NCI-H1105 (cell line): ENCODE data around the gene OSBPL10.
"Not testable (repeated sequence)": the region's sequence is repeated elsewhere in the genome, so short reads cannot be mapped to it uniquely, and the experiment has no call there.

Experiments
- DNase-seq: peaks from one replicate; lab custom pipeline; 2025; lab: John Stamatoyannopoulos, UW

The OSBPL10 gene

DNA sequence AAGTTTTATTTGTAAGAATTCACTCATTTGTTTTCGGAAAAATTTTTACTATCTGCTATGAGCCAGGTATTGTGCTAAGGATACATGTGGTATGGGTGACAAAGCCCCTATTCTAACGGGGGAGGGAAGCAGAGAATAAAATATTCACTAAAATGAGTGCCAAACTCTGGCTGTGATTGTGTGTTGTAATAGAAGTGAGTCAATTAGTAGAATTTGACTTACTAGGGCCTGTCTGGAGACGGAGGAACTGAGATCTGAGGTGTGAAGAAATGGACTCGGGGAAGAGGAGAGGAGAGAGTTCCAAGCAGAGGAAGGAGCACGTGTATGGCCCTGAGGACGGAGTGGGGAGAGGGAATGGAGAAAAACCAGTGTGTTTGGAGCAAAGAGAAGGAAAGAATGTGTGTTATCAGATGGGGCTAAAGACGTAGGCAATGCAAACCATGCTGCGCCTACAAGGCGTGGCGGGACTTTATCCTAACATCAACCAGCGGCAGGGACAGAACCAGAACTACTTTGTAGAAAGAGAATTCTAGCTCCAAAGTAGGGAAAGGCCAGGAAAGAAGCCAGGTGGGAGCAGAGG, 89.1 kb downstream of the OSBPL10 start:
- no peak for DNase-seq

GRCh38 chr3:31890742-31891469, 90.2 kb downstream of the OSBPL10 start:
- no peak for DNase-seq

DNA sequence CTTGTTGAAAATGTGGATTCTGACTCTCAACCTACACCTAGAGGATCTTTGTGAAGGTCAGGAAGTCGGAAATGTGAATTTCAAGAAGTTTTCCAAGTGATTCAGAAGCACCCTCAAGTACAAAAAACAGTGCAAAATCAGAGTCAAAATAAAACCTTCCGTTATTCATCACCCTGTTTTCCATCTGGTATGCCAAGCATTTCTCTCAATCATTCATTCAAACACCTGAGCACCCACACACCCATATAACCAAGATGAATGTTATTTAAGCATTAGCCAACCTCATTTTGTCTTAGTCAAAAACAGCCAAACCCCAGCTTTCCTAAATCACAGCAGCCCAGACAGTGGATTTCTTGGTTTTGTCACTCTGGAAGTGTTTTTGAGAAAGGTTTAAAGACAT, 91.1 kb downstream of the OSBPL10 start:
- no peak for DNase-seq

DNA sequence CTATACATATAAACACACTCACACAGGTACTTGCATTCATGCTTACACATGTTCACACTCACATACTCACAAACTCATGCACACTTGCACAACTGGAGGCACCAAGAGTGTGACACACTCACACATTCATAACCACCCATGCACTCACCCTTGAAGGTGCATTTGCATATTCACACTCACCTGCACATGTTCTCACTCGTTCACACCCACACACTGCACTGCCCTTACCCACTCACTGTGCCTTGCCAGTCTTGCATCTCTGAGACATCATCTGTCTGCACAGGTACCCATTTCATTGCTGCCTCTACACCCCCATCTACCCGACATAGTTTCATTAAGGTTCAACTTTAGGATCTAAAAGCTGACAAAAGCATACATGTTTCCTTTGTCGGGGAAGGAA, 95.8 kb downstream of the OSBPL10 start:
- DNase-seq: no peak

GRCh38 chr3:31884251-31884650, 96.8 kb downstream of the OSBPL10 start:
- no peak for DNase-seq

- DNase-seq: peak; percentile 2
Measured at GRCh38 chr3:31882895-31883294, 98.2 kb downstream of the OSBPL10 start.

GRCh38 chr3:31882431-31882830, 98.6 kb downstream of the OSBPL10 start:
- no peak for DNase-seq

DNA sequence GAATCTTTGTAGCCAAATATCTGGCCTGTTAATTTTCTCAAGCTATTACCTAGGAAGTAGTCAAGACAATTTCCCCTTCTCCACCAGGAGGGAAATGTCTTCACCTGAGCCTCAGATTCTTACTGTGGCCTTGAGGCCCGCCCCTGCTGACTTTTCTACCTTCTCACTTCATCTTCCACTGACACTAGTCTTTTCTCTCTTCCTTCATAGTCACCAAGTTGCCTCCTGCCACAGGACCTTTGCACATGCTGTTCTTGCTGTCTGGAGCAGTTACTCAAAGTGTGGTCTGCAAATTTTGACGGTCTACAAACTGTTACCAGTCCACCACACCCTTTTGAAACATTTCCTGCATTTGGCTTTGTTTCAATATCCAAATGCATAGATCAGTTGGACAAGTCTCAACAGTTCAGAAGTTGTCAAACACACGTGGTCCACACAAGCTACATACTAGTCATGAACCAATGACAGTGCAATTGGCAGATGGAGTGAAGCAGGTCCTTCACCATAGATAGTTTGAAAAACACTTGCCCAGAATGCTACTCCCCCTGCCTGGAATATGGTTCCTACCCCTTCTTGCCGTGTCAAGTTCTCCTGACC, 100.5 kb downstream of the OSBPL10 start:
- DNase-seq: no peak

DNA sequence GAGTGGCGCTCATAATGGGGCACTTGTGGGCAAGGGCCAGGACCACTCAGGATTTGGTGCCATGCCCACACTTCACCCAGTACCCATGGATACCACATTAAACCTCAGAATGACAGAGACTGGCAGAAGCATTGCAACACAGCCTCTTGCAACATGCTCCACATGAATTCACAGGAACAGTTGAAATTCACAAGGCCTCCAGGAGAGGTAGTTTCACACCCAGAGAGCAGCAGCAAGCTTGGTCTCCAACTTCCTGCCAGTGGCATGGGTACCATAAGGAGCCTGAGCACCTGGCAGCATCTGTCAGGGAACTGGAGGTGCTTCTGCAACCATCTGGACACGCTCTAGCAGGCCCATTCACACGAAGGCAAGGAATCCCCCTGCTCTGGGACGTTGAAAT, 101.0 kb downstream of the OSBPL10 start:
- no peak for DNase-seq

GRCh38 chr3:31879365-31879764, 101.7 kb downstream of the OSBPL10 start:
- DNase-seq: no peak

- DNase-seq: no peak
Measured at GRCh38 chr3:31878231-31878838, 102.7 kb downstream of the OSBPL10 start.

GRCh38 chr3:31876331-31876730, 104.7 kb downstream of the OSBPL10 start:
- DNase-seq: no peak

- DNase-seq: no peak
Measured at GRCh38 chr3:31875437-31875836, 105.6 kb downstream of the OSBPL10 start.

GRCh38 chr3:31873254-31873820, 107.7 kb downstream of the OSBPL10 start:
- DNase-seq: no peak

- no peak for DNase-seq
Measured at GRCh38 chr3:31871939-31872507, 109.0 kb downstream of the OSBPL10 start.

GRCh38 chr3:31870111-31870510, 111.0 kb downstream of the OSBPL10 start:
- DNase-seq: not testable (repeated sequence)

GRCh38 chr3:31868236-31868635, 112.8 kb downstream of the OSBPL10 start:
- DNase-seq: no peak

DNA sequence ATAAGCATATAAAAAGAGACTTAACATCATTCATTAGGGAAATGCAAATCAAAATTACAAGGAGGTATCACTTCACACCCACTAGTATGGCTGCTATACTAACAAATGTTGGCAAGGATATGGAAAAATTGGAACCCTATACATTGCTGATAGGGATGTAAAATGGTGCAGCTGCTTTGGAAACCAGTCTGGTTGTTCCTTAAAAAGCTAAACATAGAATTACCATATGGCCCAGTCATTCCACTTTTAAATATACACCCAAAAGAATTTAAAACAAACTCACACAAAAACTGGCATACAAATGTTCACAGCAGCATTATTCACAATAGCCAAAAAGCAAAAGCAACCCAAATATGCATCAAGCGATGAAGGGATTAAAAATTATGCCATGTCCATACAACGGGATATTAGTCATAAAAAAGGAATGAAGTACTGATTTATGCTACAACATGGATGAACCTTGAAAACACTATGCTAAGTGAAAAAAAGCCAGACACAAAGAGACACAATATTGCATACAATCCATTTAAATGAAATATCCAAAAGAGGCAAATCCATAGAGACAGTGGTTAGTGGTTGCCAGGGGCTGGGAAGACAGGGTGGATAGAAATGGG, 118.3 kb downstream of the OSBPL10 start:
- no peak for DNase-seq

GRCh38 chr3:31861826-31862225, 119.2 kb downstream of the OSBPL10 start:
- no peak for DNase-seq

DNA sequence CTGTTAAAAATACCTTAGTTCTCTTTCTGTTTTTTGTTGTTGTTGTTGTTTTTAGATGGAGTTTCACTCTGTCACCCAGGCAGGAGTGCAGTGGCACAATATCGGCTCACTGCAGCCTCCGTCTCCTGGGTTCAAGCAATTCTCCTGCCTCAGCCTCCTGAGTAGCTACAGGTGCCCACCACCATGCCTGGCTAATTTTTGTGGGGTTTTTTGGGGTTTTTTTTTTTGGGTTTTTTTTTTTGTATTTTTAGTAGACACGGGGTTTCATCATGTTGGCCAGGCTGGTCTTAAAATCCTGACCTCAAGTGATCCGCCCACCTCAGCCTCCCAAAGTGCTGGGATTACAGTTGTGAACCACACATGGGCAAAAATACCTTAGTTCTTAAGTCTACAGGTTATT, 120.4 kb downstream of the OSBPL10 start:
- not testable (repeated sequence) for DNase-seq

DNA sequence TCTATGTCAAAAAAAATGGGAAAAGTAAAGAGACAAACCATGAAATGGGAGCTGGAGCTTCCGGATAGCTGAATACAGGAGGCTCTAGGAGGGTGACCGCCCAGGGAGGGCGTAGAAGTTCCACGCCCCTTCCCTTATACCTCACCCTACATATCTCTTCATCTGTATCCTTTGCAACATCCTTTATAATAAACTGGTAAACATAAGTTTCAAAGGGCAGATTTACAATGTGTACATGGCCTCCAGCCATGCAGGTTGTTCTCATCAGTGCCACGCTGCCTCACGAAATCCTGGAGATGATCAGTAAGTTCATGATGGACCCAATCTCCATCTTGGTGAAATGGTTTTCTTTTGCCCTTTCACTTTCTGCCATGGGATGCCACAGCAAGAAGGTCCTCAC, 121.8 kb downstream of the OSBPL10 start:
- no peak for DNase-seq

DNA sequence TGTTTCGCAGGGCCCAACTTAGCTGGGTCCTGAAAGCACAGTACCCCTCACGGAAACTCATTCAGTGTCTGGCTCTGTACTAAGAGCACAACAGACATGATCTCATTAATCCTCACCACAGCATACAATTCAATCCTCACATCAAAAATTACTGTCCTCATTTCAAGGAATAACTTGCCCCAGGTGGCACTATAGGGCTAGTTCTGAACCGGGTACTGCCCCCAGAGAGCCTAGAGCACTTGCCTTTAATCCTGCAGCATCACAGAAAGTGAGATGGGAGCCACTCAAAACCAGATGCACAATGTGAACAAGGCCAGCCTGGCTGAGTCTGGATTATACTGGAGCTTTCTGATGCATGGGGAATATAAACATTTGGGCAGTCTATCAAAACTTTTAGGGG, 122.6 kb downstream of the OSBPL10 start:
- DNase-seq: no peak
